HEK293 (cell line): ENCODE results near the gene NOP56.

ENCODE experiments used
- BCL11B ChIP-seq: fragments of 450-650 bp; formaldehyde crosslinking; IDR thresholded peaks from 2 replicates; pipeline ENCODE4 v1.5.1; 2016; ENCODE audit warnings: low read depth, missing biosample characterization, missing genetic modification characterization
- GLIS1 ChIP-seq: fragments of 450-650 bp; formaldehyde crosslinking; IDR thresholded peaks from 2 replicates; pipeline ENCODE4 v1.5.1; 2016; ENCODE audit warnings: missing biosample characterization, missing genetic modification characterization
- GLIS2 ChIP-seq: fragments of 450-650 bp; formaldehyde crosslinking; IDR thresholded peaks from 2 replicates; pipeline ENCODE4 v1.5.1; 2016; ENCODE audit warnings: missing biosample characterization, missing genetic modification characterization
- IKZF3 ChIP-seq: fragments of 450-650 bp; IDR thresholded peaks from 2 replicates; pipeline ENCODE4 v1.5.0; 2018; ENCODE audit warnings: missing biosample characterization, mild to moderate bottlenecking, missing genetic modification characterization, moderate library complexity
- PATZ1 ChIP-seq: fragments of 450-650 bp; formaldehyde crosslinking; IDR thresholded peaks from 2 replicates; pipeline ENCODE4 v1.5.1; 2016; ENCODE audit warnings: missing biosample characterization, missing genetic modification characterization
- REST ChIP-seq: fragments of 450-650 bp; formaldehyde crosslinking; IDR thresholded peaks from 2 replicates; pipeline ENCODE4 v1.5.1; 2016; ENCODE audit warnings: missing biosample characterization, missing genetic modification characterization
- SP2 ChIP-seq: fragments of 450-650 bp; formaldehyde crosslinking; IDR thresholded peaks from 2 replicates; pipeline ENCODE4 v1.5.1; 2016; ENCODE audit warnings: missing biosample characterization, missing genetic modification characterization
- SP7 ChIP-seq: fragments of 450-650 bp; formaldehyde crosslinking; IDR thresholded peaks from 2 replicates; pipeline ENCODE4 v1.5.1; 2016; ENCODE audit warnings: missing biosample characterization, missing genetic modification characterization
- ZBTB17 ChIP-seq: fragments of 450-650 bp; formaldehyde crosslinking; IDR thresholded peaks from 2 replicates; pipeline ENCODE4 v1.5.1; 2016; ENCODE audit warnings: missing biosample characterization, missing genetic modification characterization
- ZBTB8A ChIP-seq: fragments of 450-650 bp; formaldehyde crosslinking; IDR thresholded peaks from 2 replicates; pipeline ENCODE4 v1.5.1; 2016; ENCODE audit warnings: missing biosample characterization, missing genetic modification characterization
- ZEB2 ChIP-seq: fragments of 450-650 bp; formaldehyde crosslinking; IDR thresholded peaks from 2 replicates; pipeline ENCODE4 v1.5.1; 2016; ENCODE audit warnings: missing biosample characterization, missing genetic modification characterization
- ZNF24 ChIP-seq: fragments of 450-650 bp; formaldehyde crosslinking; IDR thresholded peaks from 2 replicates; pipeline ENCODE4 v1.5.1; 2016; ENCODE audit warnings: missing biosample characterization, missing genetic modification characterization
- ZNF26 ChIP-seq: fragments of 450-650 bp; formaldehyde crosslinking; IDR thresholded peaks from 2 replicates; pipeline ENCODE4 v1.5.1; 2016; ENCODE audit warnings: missing biosample characterization, missing genetic modification characterization
- ZNF266 ChIP-seq: fragments of 450-650 bp; formaldehyde crosslinking; IDR thresholded peaks from 2 replicates; pipeline ENCODE4 v1.5.1; 2016; ENCODE audit warnings: missing biosample characterization, missing genetic modification characterization, low read depth
- ZNF416 ChIP-seq: fragments of 450-650 bp; formaldehyde crosslinking; IDR thresholded peaks from 2 replicates; pipeline ENCODE4 v1.5.1; 2016; ENCODE audit warnings: missing biosample characterization, missing genetic modification characterization
- ZNF48 ChIP-seq: fragments of 450-650 bp; formaldehyde crosslinking; IDR thresholded peaks from 2 replicates; pipeline ENCODE4 v1.5.1; 2016; ENCODE audit warnings: missing biosample characterization, missing genetic modification characterization
- ZNF560 ChIP-seq: fragments of 450-650 bp; formaldehyde crosslinking; IDR thresholded peaks from 2 replicates; pipeline ENCODE4 v1.5.1; 2017; ENCODE audit warnings: missing biosample characterization, missing genetic modification characterization, borderline replicate concordance
- ZNF600 ChIP-seq: fragments of 450-650 bp; formaldehyde crosslinking; IDR thresholded peaks from 2 replicates; pipeline ENCODE4 v1.5.1; 2016; ENCODE audit warnings: missing biosample characterization, missing genetic modification characterization
- ZNF610 ChIP-seq: fragments of 450-650 bp; formaldehyde crosslinking; IDR thresholded peaks from 2 replicates; pipeline ENCODE4 v1.5.1; 2016; ENCODE audit warnings: missing biosample characterization, missing genetic modification characterization, borderline replicate concordance
- ZNF629 ChIP-seq: fragments of 450-650 bp; formaldehyde crosslinking; IDR thresholded peaks from 2 replicates; pipeline ENCODE4 v1.5.1; 2017; ENCODE audit warnings: missing biosample characterization, missing genetic modification characterization
- TF ChIP-seq, protein P1 (sequence below): fragments of 450-650 bp; formaldehyde crosslinking; IDR thresholded peaks from 2 replicates; pipeline ENCODE4 v1.5.1; 2016; ENCODE audit warnings: missing biosample characterization, missing genetic modification characterization
- TF ChIP-seq, protein P2 (sequence below): fragments of 450-650 bp; formaldehyde crosslinking; IDR thresholded peaks from 2 replicates; pipeline ENCODE4 v1.5.1; 2016; ENCODE audit warnings: missing biosample characterization, missing genetic modification characterization

Gene NOP56

GRCh38 chr20:2658414-2659354 lies 6.3 kb downstream of the NOP56 start (continued):
- no peak for TF ChIP-seq BCL11B (tag by site-specific recombination)
- TF ChIP-seq ZNF416 (tag by site-specific recombination): no peak
- peak; percentile 47 for TF ChIP-seq IKZF3 (tag by site-specific recombination)
- peak; percentile 47; the same call in 1 of the 2 replicates for TF ChIP-seq ZNF629 (tag by site-specific recombination)
- peak; percentile 10; the same call in 1 of the 2 replicates for TF ChIP-seq GLIS1 (tag by site-specific recombination)
- TF ChIP-seq, protein P1, sequence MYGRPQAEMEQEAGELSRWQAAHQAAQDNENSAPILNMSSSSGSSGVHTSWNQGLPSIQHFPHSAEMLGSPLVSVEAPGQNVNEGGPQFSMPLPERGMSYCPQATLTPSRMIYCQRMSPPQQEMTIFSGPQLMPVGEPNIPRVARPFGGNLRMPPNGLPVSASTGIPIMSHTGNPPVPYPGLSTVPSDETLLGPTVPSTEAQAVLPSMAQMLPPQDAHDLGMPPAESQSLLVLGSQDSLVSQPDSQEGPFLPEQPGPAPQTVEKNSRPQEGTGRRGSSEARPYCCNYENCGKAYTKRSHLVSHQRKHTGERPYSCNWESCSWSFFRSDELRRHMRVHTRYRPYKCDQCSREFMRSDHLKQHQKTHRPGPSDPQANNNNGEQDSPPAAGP: peak; percentile 25
- no peak for TF ChIP-seq ZNF266 (tag by site-specific recombination)
- TF ChIP-seq ZNF24 (tag by site-specific recombination): peak; percentile 18; the same call in 1 of the 2 replicates
- no peak for TF ChIP-seq SP7 (tag by site-specific recombination)
- TF ChIP-seq ZNF26 (tag by site-specific recombination): no peak
- peak; percentile 47; the same call in 1 of the 2 replicates for TF ChIP-seq GLIS2 (tag by site-specific recombination)
- TF ChIP-seq ZNF610 (tag by site-specific recombination): peak; percentile 12; the same call in 1 of the 2 replicates
- peak; percentile 54 for TF ChIP-seq PATZ1
- peak; percentile 24; the same call in 1 of the 2 replicates for TF ChIP-seq ZBTB8A (tag by site-specific recombination)
- TF ChIP-seq, protein P2, sequence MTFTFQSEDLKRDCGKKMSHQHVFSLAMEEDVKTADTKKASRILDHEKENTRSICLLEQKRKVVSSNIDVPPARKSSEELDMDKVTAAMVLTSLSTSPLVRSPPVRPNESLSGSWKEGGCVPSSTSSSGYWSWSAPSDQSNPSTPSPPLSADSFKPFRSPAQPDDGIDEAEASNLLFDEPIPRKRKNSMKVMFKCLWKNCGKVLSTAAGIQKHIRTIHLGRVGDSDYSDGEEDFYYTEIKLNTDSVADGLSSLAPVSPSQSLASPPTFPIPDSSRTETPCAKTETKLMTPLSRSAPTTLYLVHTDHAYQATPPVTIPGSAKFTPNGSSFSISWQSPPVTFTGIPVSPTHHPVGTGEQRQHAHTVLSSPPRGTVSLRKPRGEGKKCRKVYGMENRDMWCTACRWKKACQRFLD: no peak
- no peak for TF ChIP-seq ZNF48 (tag by site-specific recombination)
- peak; percentile 62; the same call in 1 of the 2 replicates for TF ChIP-seq ZEB2 (tag by site-specific recombination)
- TF ChIP-seq SP2 (tag by site-specific recombination): peak; percentile 50
- TF ChIP-seq ZNF560 (tag by site-specific recombination): no peak
- TF ChIP-seq ZNF600 (tag by site-specific recombination): peak; percentile 98
- 0 out of 2 replicates have a peak, but pooled peaks have one; percentile 37 for TF ChIP-seq REST (tag by site-specific recombination)
- peak; percentile 99 for TF ChIP-seq ZBTB17 (tag by site-specific recombination)
